Skin of body (tissue), 3 donors: ENCODE data around the gene CXorf66. TPM values are rescaled to one million over a fixed set of nuclear protein-coding genes. Genes with fewer than 3 reads are reported as not detected.
"Not testable (repeated sequence)": the region's sequence is repeated elsewhere in the genome, so short reads cannot be mapped to it uniquely, and the experiment has no call there.

Source experiments
- DNase-seq: peaks from one replicate; lab custom pipeline; 2025; lab: John Stamatoyannopoulos, UW
- small RNA-seq: library from RNA; depleted of rRNA; stranded (forward); fragments of <200 nt; gene quantifications from one replicate; pipeline ENCODE3, GENCODE V24; 2014; ENCODE audit warnings: low replicate concordance
- total RNA-seq: library from RNA; depleted of rRNA; stranded (reverse); fragments of >200 nt; gene quantifications from one replicate; pipeline ENCODE4 v1.2.3, GENCODE V29; 2014

Gene CXorf66
- total RNA-seq, 1 donor from 2014 or later, result not detected

DNA sequence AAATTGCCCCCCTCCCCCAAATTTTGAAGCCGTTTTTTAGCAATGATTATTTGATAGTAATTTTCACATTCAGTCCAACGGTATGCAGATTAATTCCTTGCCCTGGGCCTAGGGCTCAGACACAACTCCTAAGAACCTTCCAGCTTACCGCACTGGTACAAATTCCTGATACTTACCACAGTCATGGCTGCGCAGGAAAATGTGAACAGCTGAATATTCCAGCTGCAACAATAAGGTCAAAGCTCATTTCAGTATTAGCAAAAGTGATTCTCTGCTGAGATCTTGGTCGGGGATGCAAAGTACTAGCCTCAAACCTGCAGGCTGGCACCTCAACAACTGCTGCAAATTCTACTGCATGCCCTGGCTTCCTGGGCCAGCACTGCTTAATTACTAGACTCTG, 35.4 kb downstream of the CXorf66 start:
- no peak for DNase-seq

- peak; percentile 2 for DNase-seq
These were observed 40.6 kb downstream of the CXorf66 start for GRCh38 chrX:139924696-139925095.

DNA sequence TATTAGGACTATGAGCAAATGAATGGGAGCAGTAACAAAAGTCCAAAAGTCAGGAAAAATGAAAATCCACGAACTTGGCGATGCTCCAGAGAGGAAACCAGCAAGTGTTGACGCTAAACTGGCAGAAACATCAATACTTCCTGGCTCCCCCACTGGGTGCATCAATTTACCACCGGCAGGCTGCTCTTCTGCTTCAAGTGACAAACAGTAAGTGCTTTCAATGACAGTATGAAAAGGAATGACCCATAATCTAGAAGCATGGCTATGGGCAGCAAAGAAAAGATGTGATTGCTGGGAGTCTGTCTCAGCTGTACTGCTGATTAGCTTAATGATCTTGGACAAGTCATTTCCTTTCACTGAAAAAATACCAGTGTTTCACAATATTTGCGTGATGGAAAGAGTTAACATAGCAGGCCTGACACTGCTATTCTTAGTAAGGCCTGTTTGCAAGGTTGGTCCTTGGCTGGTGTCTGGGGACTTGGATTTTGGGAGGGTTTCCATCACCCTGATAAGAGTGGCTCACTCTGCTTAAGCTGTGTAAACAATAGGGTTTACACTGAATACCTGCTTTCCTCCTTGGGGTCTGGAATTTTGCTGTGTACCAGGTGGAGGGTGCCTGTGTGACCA, 41.1 kb downstream of the CXorf66 start:
- no peak for DNase-seq

DNA sequence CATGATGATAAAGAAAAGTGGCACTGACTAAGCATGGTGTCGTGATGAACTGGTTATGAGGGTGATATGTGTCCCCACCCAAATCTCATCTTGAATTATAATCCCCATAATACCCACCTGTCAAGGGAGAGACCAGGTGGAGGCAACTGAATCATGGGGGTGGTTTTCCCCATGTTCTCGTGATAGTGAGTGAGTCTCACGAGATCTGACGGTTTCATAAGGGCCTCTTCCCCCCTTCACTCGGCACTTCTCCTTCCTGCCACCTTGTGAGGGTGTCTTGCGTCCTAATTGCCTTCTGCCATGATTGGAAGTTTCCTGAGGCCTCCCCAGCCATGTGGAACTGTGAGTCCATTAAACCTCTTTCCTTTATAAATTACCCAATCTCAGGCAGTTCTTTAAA, 44.2 kb downstream of the CXorf66 start:
- DNase-seq, result not testable (repeated sequence)

DNA sequence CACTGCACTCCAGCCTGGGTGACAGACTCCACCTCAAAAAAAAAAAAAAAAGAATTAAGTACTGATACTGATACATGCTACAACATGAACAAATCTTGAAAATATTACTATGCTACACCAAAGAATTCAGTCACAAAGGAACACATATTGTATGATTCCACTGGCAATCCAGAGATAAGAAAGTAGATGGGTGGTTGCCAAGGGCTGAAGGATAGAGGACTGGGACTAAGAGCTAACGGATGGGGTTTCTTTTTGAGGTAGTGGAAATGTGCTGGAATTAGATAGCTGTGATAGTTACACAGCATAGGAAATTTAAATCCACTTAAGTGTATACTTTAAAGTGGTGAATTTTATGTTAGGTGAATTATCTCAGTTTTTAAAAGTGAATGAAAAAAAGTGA, 45.0 kb downstream of the CXorf66 start:
- no peak for DNase-seq

GRCh38 chrX:139914421-139914820, 50.9 kb downstream of the CXorf66 start:
- no peak for DNase-seq

- no peak for DNase-seq
These were observed 55.6 kb downstream of the CXorf66 start for GRCh38 chrX:139909712-139910111.

- no peak for DNase-seq
These were observed 58.2 kb downstream of the CXorf66 start for GRCh38 chrX:139907078-139907477.

DNA sequence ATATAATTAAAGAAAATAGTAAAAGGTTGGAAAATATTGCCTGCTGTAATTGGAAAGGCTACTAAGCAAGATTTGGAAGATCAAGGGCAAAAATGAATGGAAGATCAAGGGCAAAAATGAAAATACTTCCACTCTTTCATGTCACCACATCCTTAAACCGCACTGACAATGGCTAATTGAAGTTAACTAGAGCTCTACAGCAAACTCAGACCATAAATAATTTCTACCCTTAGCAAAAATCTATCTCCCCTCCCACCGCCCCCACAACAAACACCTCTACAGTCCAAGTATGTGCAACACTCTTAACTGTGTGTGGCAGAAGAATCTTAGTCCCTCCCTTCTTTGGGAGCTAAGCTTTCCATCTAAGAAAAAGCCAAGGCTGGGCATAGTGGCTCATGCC, 59.6 kb downstream of the CXorf66 start:
- DNase-seq, result no peak

Small RNA genes lying within 50 kb of the gene (small RNA-seq; reads per million reads assigned to genes)
- 7.0 reads per million, percentile 92 among the genes with 10 or more reads in this experiment for gene MIR505
- 0.14 reads per million for gene RF00425

Other genes with a start within 250 kb of the CXorf66 start
- 27.9 TPM for gene ATP11C, start 32.5 kb downstream of the CXorf66 start, total RNA-seq